K562 (cell line): Measurements from ENCODE around the gene MAU2. TPM values are rescaled to one million over a fixed set of nuclear protein-coding genes. Genes with fewer than 3 reads are reported as not detected.

Experiments
- BRF1 ChIP-seq: IDR thresholded peaks from 3 replicates; pipeline ENCODE4 v1.6.1; 2011; ENCODE audit warnings: borderline replicate concordance, mild to moderate bottlenecking; ENCODE audit not compliant: insufficient read length; ENCODE audit errors: extremely low read depth
- CTCF ChIP-seq, 3 experiments: IDR thresholded peaks in 2 of 3; conservative IDR thresholded peaks in 1 of 3; 2 replicates each; pipeline ENCODE4 v1.5.1; 2011 to 2012; ENCODE audit warnings: low read length in 3 of 3, mild to moderate bottlenecking in 3 of 3, control low read depth in 2 of 3, improper control_type of control experiment in 1 of 3, inconsistent platforms in 1 of 3, low read depth in 1 of 3, mixed read lengths in 1 of 3, moderate library complexity in 1 of 3; ENCODE audit not compliant: insufficient read depth in 2 of 3
- DPF2 ChIP-seq: fragments of 450-650 bp; IDR thresholded peaks from 2 replicates; pipeline ENCODE4 v1.6.1; 2016
- ELF4 ChIP-seq: fragments of 450-650 bp; formaldehyde crosslinking; IDR thresholded peaks from 2 replicates; pipeline ENCODE4 v1.4.0; 2022; ENCODE audit warnings: missing genetic modification characterization
- FOXK2 ChIP-seq, 2 experiments: fragments of 450-650 bp; IDR thresholded peaks in 1 of 2; conservative IDR thresholded peaks in 1 of 2; 2 replicates each; pipeline ENCODE4 v1.6.1; 2016; ENCODE audit warnings: low read depth in 2 of 2, mild to moderate bottlenecking in 1 of 2
- HSF4 ChIP-seq: fragments of 250-450 bp; sonication (Bioruptor Pico); IDR thresholded peaks from 2 replicates; pipeline ENCODE4 v2.1.2; 2022; ENCODE audit warnings: mild to moderate bottlenecking, moderate library complexity, borderline replicate concordance
- KDM2B ChIP-seq: fragments of 250-450 bp; sonication (Bioruptor Pico); IDR thresholded peaks from 2 replicates; pipeline ENCODE4 v1.8.0; 2021; ENCODE audit warnings: mild to moderate bottlenecking, moderate library complexity
- NR4A1 ChIP-seq, 2 experiments: fragments of 250-450 bp in 1 of 2; fragments of 450-650 bp in 1 of 2; sonication (Bioruptor Pico) in 1 of 2; IDR thresholded peaks; 2 replicates each; pipeline versions ENCODE4 v1.4.0 to v1.6.1; 2016 to 2020; ENCODE audit warnings: mild to moderate bottlenecking in 2 of 2, missing compliant biosample characterization in 1 of 2, missing genetic modification characterization in 1 of 2, moderate library complexity in 1 of 2
- RNF219 ChIP-seq: fragments of 250-450 bp; sonication (Bioruptor Pico); IDR thresholded peaks from 2 replicates; pipeline ENCODE4 v1.5.0; 2022; ENCODE audit warnings: mild to moderate bottlenecking
- STAT5B ChIP-seq: fragments of 250-450 bp; sonication (Bioruptor Pico); IDR thresholded peaks from 2 replicates; pipeline ENCODE4 v1.8.0; 2021; ENCODE audit warnings: mild to moderate bottlenecking, inconsistent platforms
- TAF1 ChIP-seq: IDR thresholded peaks from 2 replicates; pipeline ENCODE4 v1.6.1; 2011; ENCODE audit warnings: mild to moderate bottlenecking, low read length, moderate library complexity; ENCODE audit not compliant: insufficient read depth, control insufficient read depth, severe bottlenecking; ENCODE audit errors: extremely low read depth
- ZC3H11A ChIP-seq: IDR thresholded peaks from 2 replicates; pipeline ENCODE4 v1.6.1; 2012; ENCODE audit warnings: low read depth, low read length, improper control_type of control experiment
- ZNF23 ChIP-seq: fragments of 250-450 bp; sonication (Bioruptor Pico); IDR thresholded peaks from 2 replicates; pipeline ENCODE4 v1.4.0; 2020; ENCODE audit warnings: mild to moderate bottlenecking
- ZNF41 ChIP-seq: fragments of 250-450 bp; sonication (Bioruptor Pico); conservative IDR thresholded peaks from 2 replicates; pipeline ENCODE4 v1.4.0; 2020; ENCODE audit warnings: mild to moderate bottlenecking
- ZNF431 ChIP-seq: sonication (generic); formaldehyde crosslinking; IDR thresholded peaks from 2 replicates; pipeline ENCODE4 v1.8.0; 2022; ENCODE audit warnings: mild to moderate bottlenecking, missing genetic modification reagents
- ZNF586 ChIP-seq: fragments of 450-650 bp; formaldehyde crosslinking; conservative IDR thresholded peaks from 2 replicates; pipeline ENCODE4 v1.4.0; 2020; ENCODE audit warnings: mild to moderate bottlenecking, moderate library complexity
- polyA plus RNA-seq, 8 experiments: library from polyadenylated mRNA; depleted of rRNA in 4 of 8; stranded (reverse) in 5 of 8; unstranded in 3 of 8; fragments of >200 nt; fragmentation: Nextera tagmentation in 2 of 8; fragmentation: Illumina TruSeq in 1 of 8; extraction: Ambion mirVana in 2 of 8; extraction: Trizol in 1 of 8; gene quantifications; 2 replicates each; pipeline versions ENCODE4 v1.2.1 to v1.2.3, GENCODE V29; 2011 to 2014; ENCODE audit warnings: inconsistent platforms in 1 of 8, missing spikeins in 1 of 8
- total RNA-seq, 7 experiments: library from RNA; depleted of rRNA in 6 of 7; stranded (reverse); fragments of >200 nt in 6 of 7; fragmentation: Illumina TruSeq in 2 of 7; extraction: Trizol in 2 of 7; gene quantifications; 2 replicates each; pipeline versions ENCODE4 v1.2.1 to v1.2.3, GENCODE V29; 2011 to 2021; ENCODE audit warnings: low replicate concordance in 1 of 7
- TF ChIP-seq, protein P1 (sequence below): fragments of 200-400 bp; formaldehyde crosslinking; IDR thresholded peaks from 2 replicates; pipeline ENCODE4 v1.6.1; 2017; ENCODE audit warnings: mild to moderate bottlenecking, low read depth, low read length, moderate library complexity

The MAU2 gene
- total and polyA plus RNA-seq, 9 of the 15 experiments (the other 6 are each of a cell fraction or from before 2014, with no cell fraction given): 1.2 to 48.1 (median 19.4) TPM

- peak; percentile 98 for TF ChIP-seq ELF4 (CRISPR knock-in tag)
- no peak for TF ChIP-seq ZNF23 (CRISPR knock-in tag)
- TF ChIP-seq BRF1: no peak
- no peak for TF ChIP-seq STAT5B (CRISPR knock-in tag)
- TF ChIP-seq FOXK2 (conservative IDR thresholded peaks at IDR 0.05 in 1 of 2, IDR thresholded peaks at IDR 0.05 in 1 of 2; ENCODE audit: low read depth in 2 of 2): peak in 1 of 2 experiments; percentile 18; a peak in 1 of 4 replicates
- no peak; the same call in 1 of the 2 replicates for TF ChIP-seq NR4A1 (CRISPR knock-in tag; IDR thresholded peaks at IDR 0.05)
- peak; percentile 80; the same call in 1 of the 2 replicates for TF ChIP-seq NR4A1 (tag; IDR thresholded peaks at IDR 0.05)
- TF ChIP-seq ZC3H11A: no peak
- TF ChIP-seq TAF1: peak; percentile 90
- TF ChIP-seq RNF219 (CRISPR knock-in tag): no peak
- 0 out of 2 replicates have a peak, but pooled peaks have one; percentile 5 for TF ChIP-seq DPF2
- TF ChIP-seq KDM2B (CRISPR knock-in tag): peak; percentile 49; the same call in 1 of the 2 replicates
- TF ChIP-seq ZNF41 (CRISPR knock-in tag): 0 out of 2 replicates have a peak, but pooled peaks have one; percentile 24
- TF ChIP-seq ZNF586: no peak
- no peak for TF ChIP-seq ZNF431
- peak in 2 of 3 experiments; percentile 25 to 38; a peak in 3 of 6 replicates for TF ChIP-seq CTCF (IDR thresholded peaks at IDR 0.05 in 2 of 3, conservative IDR thresholded peaks at IDR 0.05 in 1 of 3; ENCODE audit: insufficient read depth in 2 of 3, low read depth in 1 of 3, low read length in 3 of 3)
- TF ChIP-seq HSF4 (CRISPR knock-in tag): no peak
- TF ChIP-seq, protein P1, sequence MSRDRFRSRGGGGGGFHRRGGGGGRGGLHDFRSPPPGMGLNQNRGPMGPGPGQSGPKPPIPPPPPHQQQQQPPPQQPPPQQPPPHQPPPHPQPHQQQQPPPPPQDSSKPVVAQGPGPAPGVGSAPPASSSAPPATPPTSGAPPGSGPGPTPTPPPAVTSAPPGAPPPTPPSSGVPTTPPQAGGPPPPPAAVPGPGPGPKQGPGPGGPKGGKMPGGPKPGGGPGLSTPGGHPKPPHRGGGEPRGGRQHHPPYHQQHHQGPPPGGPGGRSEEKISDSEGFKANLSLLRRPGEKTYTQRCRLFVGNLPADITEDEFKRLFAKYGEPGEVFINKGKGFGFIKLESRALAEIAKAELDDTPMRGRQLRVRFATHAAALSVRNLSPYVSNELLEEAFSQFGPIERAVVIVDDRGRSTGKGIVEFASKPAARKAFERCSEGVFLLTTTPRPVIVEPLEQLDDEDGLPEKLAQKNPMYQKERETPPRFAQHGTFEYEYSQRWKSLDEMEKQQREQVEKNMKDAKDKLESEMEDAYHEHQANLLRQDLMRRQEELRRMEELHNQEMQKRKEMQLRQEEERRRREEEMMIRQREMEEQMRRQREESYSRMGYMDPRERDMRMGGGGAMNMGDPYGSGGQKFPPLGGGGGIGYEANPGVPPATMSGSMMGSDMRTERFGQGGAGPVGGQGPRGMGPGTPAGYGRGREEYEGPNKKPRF: no peak
Observed at GRCh38 chr19:19385131-19385895, 64.7 kb downstream of the MAU2 start (continued).
